Metanephros (tissue), 1 donor: ENCODE data around the gene MRPL2. TPM values are rescaled to one million over a fixed set of nuclear protein-coding genes. Genes with fewer than 3 reads are reported as not detected.

Experiments
- total RNA-seq: library from RNA; depleted of rRNA; stranded (reverse); fragments of >200 nt; gene quantifications from one replicate; pipeline ENCODE4 v1.2.3, GENCODE V29; 2014

The MRPL2 gene
- 23.5 TPM for total RNA-seq

GRCh38 chr6:43059168-43060033 is at the start of gene MRPL2, which contains the start of gene KLC4:
MRPL2 (minus strand) TSS chr6:43059434; CDS start chr6:43059381, 53 bp downstream.
KLC4 (plus strand) TSS chr6:43059631; CDS start chr6:43061336, 1,705 bp downstream.

GRCh38 chr6:43075670-43076463 is 16.6 kb upstream of the MRPL2 start, which contains the start of gene PTK7:
PTK7 (plus strand) TSS chr6:43076314; CDS start chr6:43076489, 175 bp downstream.

DNA sequence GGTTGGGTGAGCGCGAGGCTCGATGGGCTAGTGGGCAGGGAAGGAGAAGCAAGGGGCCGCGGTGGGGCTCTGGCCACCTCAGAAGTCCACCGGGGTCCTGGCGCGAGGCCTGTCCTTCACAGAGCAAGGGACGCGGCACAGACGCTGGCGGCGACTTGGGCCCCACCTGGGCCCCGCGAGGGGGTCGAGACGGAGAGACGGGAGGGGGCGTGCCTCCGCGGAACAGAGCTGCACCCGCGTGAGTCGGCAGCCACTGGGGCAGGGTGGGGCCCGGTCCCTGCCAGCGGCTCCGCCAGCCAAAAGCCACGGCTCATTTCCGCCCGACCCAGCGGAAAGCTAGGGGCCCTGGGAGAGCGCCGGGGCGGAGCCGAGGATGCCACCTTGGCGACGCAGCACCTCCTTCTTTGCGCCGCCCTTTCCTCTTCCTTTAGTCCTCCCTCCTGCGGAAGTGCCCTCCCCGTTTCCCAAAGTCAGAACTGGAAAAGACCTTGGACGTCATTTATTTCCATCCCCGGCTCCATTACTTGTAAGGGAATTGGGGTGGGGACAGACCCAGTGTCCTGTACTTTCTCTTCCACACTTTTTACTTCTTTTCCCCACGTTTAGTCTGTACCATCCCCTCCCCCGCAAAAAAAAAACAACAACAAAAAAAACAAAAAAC is 5.6 kb downstream of the MRPL2 start, which contains the start of gene CUL7:
Gene CUL7 (minus strand): TSS at position 307 of the 661 bp plus-strand sequence. CDS start 1,063 bp downstream, outside the sequence.

GRCh38 chr6:43021270-43022047 is 37.8 kb downstream of the MRPL2 start, which contains the start of gene RRP36:
RRP36 (plus strand) TSS chr6:43021623; CDS start chr6:43021655, 32 bp downstream.

GRCh38 chr6:43013843-43014433 is 45.3 kb downstream of the MRPL2 start, which contains the start of the genes KLHDC3 and MEA1:
KLHDC3 (plus strand) TSS chr6:43014249; CDS start chr6:43017193, 2,944 bp downstream.
MEA1 (minus strand) TSS chr6:43013946; CDS start chr6:43013813, 133 bp downstream.

Other genes with a start within 250 kb of the MRPL2 start
- gene RPL7L1, start 179.8 kb downstream of the MRPL2 start, total RNA-seq = 89.2 TPM
- 0.82 TPM for gene PTCRA, start 143.4 kb downstream of the MRPL2 start, total RNA-seq
- gene CNPY3, start 130.0 kb downstream of the MRPL2 start, total RNA-seq = 41.0 TPM
- 0.76 TPM for gene GNMT, start 98.7 kb downstream of the MRPL2 start, total RNA-seq
- 30.1 TPM for gene PEX6, start 80.3 kb downstream of the MRPL2 start, total RNA-seq
- 37.3 TPM for gene PPP2R5D, start 74.9 kb downstream of the MRPL2 start, total RNA-seq
- 51.4 TPM for gene MEA1, start 45.5 kb downstream of the MRPL2 start, total RNA-seq
- gene KLHDC3, start 45.2 kb downstream of the MRPL2 start, total RNA-seq = 119 TPM
- 34.7 TPM for gene RRP36, start 37.8 kb downstream of the MRPL2 start, total RNA-seq
- gene CUL7, start 5.6 kb downstream of the MRPL2 start, total RNA-seq = 40.5 TPM
- 43.6 TPM for gene KLC4, start 197 bp upstream of the MRPL2 start, total RNA-seq
- 252 TPM for gene PTK7, start 16.9 kb upstream of the MRPL2 start, total RNA-seq
- 25.5 TPM for gene SRF, start 111.8 kb upstream of the MRPL2 start, total RNA-seq
- 46.2 TPM for gene CUL9, start 122.8 kb upstream of the MRPL2 start, total RNA-seq
- gene DNPH1, start 170.0 kb upstream of the MRPL2 start, total RNA-seq = 64.1 TPM
- 0.29 TPM for gene TTBK1, start 184.0 kb upstream of the MRPL2 start, total RNA-seq
- 0.18 TPM for gene SLC22A7, start 238.8 kb upstream of the MRPL2 start, total RNA-seq
- 2.6 TPM for gene CRIP3, start 249.4 kb upstream of the MRPL2 start, total RNA-seq